DND-41 (cell line): ENCODE results near the gene CPAMD8.

Source experiments
- ATAC-seq: fragments of 200-7000 bp; cut with Tn5 transposase; 3 replicates; pipeline ENCODE4 v1.9.1; 2021; ENCODE audit warnings: low read depth; ENCODE audit not compliant: insufficient read depth
- DNase-seq: peaks from one replicate; pipeline ENCODE4 v3.0.0-alpha.2; 2020
- H2AFZ ChIP-seq: 2 replicates; pipeline ENCODE4 v1.6.0; 2012; ENCODE audit warnings: low read depth, low read length
- H3K27ac ChIP-seq: 2 replicates; pipeline ENCODE4 v1.5.1; 2012; ENCODE audit warnings: low read length, inconsistent platforms
- H3K27me3 ChIP-seq: fragments of 200-600 bp; sonication (generic); 2 replicates; pipeline ENCODE4 v1.6.0; 2012; ENCODE audit warnings: low read length, mild to moderate bottlenecking, inconsistent platforms; ENCODE audit not compliant: insufficient read depth, poor library complexity
- H3K36me3 ChIP-seq: 2 replicates; pipeline ENCODE4 v1.5.1; 2012; ENCODE audit warnings: low read length, inconsistent platforms; ENCODE audit not compliant: insufficient read depth
- H3K4me1 ChIP-seq: 2 replicates; pipeline ENCODE4 v1.5.1; 2012; ENCODE audit warnings: mild to moderate bottlenecking, low read length; ENCODE audit not compliant: insufficient read depth
- H3K4me2 ChIP-seq: 2 replicates; pipeline ENCODE4 v1.6.0; 2012; ENCODE audit warnings: mild to moderate bottlenecking, moderate library complexity, low read length, inconsistent platforms; ENCODE audit not compliant: insufficient read depth
- H3K4me3 ChIP-seq, 2 experiments: fragments of 200-600 bp in 1 of 2; shearing (Covaris generic) in 1 of 2; 2 replicates each; pipeline ENCODE4 v1.5.1; 2012 to 2016; ENCODE audit warnings: inconsistent platforms in 2 of 2, low read length in 2 of 2, mild to moderate bottlenecking in 2 of 2, low read depth in 1 of 2, moderate library complexity in 1 of 2
- H3K79me2 ChIP-seq: 2 replicates; pipeline ENCODE4 v1.6.0; 2012; ENCODE audit warnings: low read length, inconsistent platforms; ENCODE audit not compliant: insufficient read depth
- H3K9ac ChIP-seq: 2 replicates; pipeline ENCODE4 v1.6.0; 2012; ENCODE audit warnings: low read depth, mild to moderate bottlenecking, inconsistent platforms, low read length, moderate library complexity
- H3K9me3 ChIP-seq: 2 replicates; pipeline ENCODE4 v1.5.1; 2012; ENCODE audit warnings: low read length, moderate library complexity, mild to moderate bottlenecking, inconsistent platforms; ENCODE audit not compliant: insufficient read depth, severe bottlenecking
- H4K20me1 ChIP-seq: 2 replicates; pipeline ENCODE4 v1.6.0; 2012; ENCODE audit warnings: low read length; ENCODE audit not compliant: insufficient read depth
- EZH2 ChIP-seq: IDR thresholded peaks from 3 replicates; pipeline ENCODE4 v1.6.1; 2012; ENCODE audit warnings: borderline replicate concordance, low read depth, mild to moderate bottlenecking, moderate library complexity, low read length, inconsistent platforms; ENCODE audit not compliant: severe bottlenecking
- TF ChIP-seq, protein P1 (sequence below): IDR thresholded peaks from 2 replicates; pipeline ENCODE4 v1.5.1; 2012; ENCODE audit warnings: borderline replicate concordance, low read length, moderate library complexity, mild to moderate bottlenecking; ENCODE audit not compliant: poor library complexity, severe bottlenecking; ENCODE audit errors: extremely low read depth

The CPAMD8 gene

DNA sequence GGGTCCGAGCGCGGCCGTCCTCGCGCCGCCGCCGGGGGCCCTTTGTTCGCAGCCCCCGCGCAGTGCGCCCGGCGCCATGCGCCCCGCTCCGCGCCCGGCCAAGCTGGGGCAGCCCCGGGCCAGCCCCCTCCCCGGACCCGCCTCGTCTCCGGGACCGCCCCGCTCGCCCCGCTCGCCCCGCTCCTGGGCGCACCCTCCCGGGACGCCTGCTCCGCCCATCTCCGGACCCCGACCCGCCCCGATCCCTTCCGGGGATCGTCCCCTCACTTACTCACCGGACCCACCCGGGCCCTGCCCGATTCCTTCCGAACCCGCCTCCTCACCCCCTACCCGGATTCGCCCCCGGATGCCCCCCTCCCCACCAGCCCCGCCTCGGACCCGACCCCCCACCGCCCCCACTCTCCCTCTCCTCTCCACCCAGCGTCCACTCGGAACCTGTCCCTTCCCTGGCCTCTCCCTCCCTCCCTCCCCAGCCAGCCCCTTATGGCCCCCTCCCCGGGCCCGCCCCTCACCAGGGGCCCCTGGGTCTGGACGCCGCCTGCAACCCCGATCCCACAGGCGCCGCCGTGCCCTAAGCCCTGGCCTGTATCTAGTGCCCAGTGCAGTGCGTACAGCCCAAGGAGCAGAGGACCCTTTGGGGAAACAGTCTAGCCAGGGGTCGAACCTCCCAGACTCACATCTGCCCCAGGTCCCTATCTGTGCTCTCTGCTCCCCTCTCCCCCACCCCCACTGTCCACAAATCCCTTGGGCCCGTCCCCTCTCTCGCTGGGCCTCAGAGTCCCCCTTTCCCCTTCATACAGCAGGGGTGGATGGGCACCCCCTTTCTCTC lies at the start of gene CPAMD8:
Gene CPAMD8, minus strand, starts transcription at position 105 of the 829 bp plus-strand sequence. CDS start 168 bp downstream, outside the sequence.
- no peaks in the 10 kb centered on the region for H3K4me1 ChIP-seq
- H3K4me3 ChIP-seq = no peak within 1 kb of the TSS
- no peaks in the 10 kb centered on the region for H4K20me1 ChIP-seq
- H3K79me2 ChIP-seq = no peaks in the 10 kb centered on the region
- TF ChIP-seq EZH2 = no peak
- TF ChIP-seq, protein P1, sequence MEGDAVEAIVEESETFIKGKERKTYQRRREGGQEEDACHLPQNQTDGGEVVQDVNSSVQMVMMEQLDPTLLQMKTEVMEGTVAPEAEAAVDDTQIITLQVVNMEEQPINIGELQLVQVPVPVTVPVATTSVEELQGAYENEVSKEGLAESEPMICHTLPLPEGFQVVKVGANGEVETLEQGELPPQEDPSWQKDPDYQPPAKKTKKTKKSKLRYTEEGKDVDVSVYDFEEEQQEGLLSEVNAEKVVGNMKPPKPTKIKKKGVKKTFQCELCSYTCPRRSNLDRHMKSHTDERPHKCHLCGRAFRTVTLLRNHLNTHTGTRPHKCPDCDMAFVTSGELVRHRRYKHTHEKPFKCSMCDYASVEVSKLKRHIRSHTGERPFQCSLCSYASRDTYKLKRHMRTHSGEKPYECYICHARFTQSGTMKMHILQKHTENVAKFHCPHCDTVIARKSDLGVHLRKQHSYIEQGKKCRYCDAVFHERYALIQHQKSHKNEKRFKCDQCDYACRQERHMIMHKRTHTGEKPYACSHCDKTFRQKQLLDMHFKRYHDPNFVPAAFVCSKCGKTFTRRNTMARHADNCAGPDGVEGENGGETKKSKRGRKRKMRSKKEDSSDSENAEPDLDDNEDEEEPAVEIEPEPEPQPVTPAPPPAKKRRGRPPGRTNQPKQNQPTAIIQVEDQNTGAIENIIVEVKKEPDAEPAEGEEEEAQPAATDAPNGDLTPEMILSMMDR = no peak
- H3K9me3 ChIP-seq = peaks cover 13% of the 10 kb centered on the region
- H3K4me2 ChIP-seq = no peak within 1 kb of the TSS
- no peaks in the 10 kb centered on the region for H3K36me3 ChIP-seq
- ATAC-seq (no peak), DNase-seq (no peak)
- no peak within 1 kb of the TSS for H3K9ac ChIP-seq
- no peak within 1 kb of the TSS for H2AFZ ChIP-seq
- H3K27ac ChIP-seq = no peak within 1 kb of the TSS
- H3K27me3 ChIP-seq = no peaks in the 10 kb centered on the region

DNA sequence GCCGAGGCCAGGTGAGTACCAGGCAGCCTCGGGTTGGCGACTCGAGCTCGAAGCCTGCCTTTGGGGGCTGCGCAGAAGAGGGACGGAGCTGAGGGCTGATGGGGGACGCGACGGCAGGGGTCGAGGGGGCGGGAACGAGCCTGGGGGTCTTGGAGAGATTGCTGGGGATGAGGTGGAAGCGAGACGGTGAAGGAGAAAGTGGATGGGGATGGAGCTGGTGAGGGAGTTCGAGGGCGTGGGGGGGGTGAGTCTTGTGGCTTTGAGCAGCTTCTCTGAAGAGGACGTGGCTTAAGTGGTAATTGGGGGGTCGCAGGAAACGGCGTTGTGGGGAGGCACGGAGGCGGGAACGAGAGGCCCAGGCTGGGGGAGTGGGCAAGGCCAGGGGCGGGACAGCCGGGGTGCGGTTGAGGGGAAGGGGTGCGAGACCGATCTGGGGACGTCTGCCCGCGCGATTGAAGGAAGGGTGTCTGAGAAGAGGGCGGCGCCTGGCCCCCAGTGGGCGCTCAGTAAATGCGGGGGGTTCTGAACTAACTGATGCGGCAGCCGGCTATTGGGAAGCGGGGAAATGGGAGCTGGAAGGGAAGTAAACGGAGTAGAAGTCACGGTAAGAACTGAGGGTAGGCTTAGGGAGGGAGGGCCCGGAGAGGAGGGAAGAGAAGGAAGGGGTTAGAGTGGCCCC lies 49.4 kb upstream of the CPAMD8 start:
- H2AFZ ChIP-seq = peak overlapping the region; percentile 74
- H3K36me3 ChIP-seq = peaks cover 29% of the 10 kb centered on the region
- peak overlapping the region; percentile 46 to 91; a peak in 3 of 4 replicates for H3K4me3 ChIP-seq
- peak overlapping the region; percentile 66 for H3K4me2 ChIP-seq
- peaks cover 73% of the 10 kb centered on the region for H4K20me1 ChIP-seq
- no peaks in the 10 kb centered on the region for H3K9me3 ChIP-seq
- ATAC-seq = peak; percentile 51
- H3K79me2 ChIP-seq = peaks cover 96% of the 10 kb centered on the region
- DNase-seq = peak; percentile 83
- H3K4me1 ChIP-seq = peaks cover 48% of the 10 kb centered on the region
- H3K9ac ChIP-seq = peak overlapping the region; percentile 83
- H3K27me3 ChIP-seq = no peaks in the 10 kb centered on the region
- TF ChIP-seq EZH2 = no peak
- TF ChIP-seq, protein P1 = no peak
- peak overlapping the region; percentile 88 for H3K27ac ChIP-seq

DNA sequence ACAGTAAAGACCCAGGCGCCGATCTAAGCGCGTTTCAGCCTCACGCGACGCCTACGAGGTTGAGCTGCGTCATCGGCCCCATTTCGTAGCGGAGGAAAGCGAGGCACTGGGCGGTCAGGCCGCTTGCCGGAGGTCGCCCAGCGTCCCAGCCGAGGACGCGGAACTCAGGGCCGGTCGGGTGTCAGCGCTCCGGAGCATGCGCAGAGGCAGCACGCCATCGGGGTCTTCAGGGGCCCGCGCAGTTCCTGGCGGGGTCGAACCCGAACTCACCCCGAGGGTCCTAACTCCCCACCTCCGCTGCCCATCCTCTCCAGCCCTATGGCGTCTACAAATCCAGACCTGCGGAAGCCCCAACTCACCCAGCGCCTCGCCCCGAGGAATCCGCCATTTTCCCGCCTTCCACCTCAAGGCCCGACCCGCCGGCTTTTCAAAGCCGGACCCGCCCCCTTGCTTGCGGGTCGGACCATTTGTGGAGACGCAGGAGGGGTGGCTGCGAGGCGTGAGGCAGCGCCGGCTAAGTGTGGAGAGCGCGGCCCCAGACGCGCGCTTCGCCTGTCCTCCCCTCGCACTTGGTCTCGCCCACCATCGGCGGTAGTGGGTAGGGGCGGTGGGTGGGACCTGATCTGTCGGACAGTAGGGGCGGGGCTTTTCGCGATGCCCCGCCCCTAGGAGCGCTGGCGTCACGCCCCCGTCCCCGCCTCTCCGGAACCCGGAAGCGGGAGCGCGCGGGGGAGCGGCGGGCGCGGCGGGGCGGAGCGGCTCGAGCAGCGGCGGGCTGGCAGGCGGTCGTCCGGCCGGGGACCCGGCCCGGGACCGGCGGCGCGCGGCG lies 48.6 kb upstream of the CPAMD8 start, which contains the start of the genes HAUS8 and MYO9B:
Gene HAUS8, minus strand, starts transcription at position 418 of the 829 bp plus-strand sequence. Its CDS starts 30 bp downstream, at position 388.
Gene MYO9B, plus strand, starts transcription at position 743 of the 829 bp plus-strand sequence. CDS start 25,941 bp downstream, outside the sequence.
- Histone ChIP-seq H3K4me2 (peak within 1 kb of the TSS; percentile 94), H3K27me3 (no peaks in the 10 kb centered on the region), H3K79me2 (peaks cover 96% of the 10 kb centered on the region), H3K9me3 (no peaks in the 10 kb centered on the region), H3K9ac (peak within 1 kb of the TSS; percentile 83), H3K4me3 (peak within 1 kb of the TSS; percentile 48 to 91), H3K36me3 (peaks cover 36% of the 10 kb centered on the region), H3K27ac (peak within 1 kb of the TSS; percentile 93), H4K20me1 (peaks cover 72% of the 10 kb centered on the region), H2AFZ (peak within 1 kb of the TSS; percentile 83), H3K4me1 (peaks cover 48% of the 10 kb centered on the region)
- TF ChIP-seq, protein P1 = no peak
- no peak for TF ChIP-seq EZH2
- ATAC-seq (peak; percentile 91), DNase-seq (peak; percentile 100)
